NT2/D1 (cell line): ENCODE measurements around the gene RGPD3.
"Not testable (repeated sequence)": the region's sequence is repeated elsewhere in the genome, so short reads cannot be mapped to it uniquely, and the experiment has no call there.

ENCODE experiments used
- DNase-seq: peaks from one replicate; pipeline ENCODE4 v3.0.0-alpha.2; 2011; ENCODE audit warnings: low read depth, low spot score
- H3K27me3 ChIP-seq: 2 replicates; pipeline ENCODE4 v1.6.0; 2011; ENCODE audit warnings: mild to moderate bottlenecking; ENCODE audit not compliant: insufficient read length, insufficient read depth
- H3K36me3 ChIP-seq: 2 replicates; pipeline ENCODE4 v1.6.1; 2011; ENCODE audit warnings: mild to moderate bottlenecking, low read length, mixed read lengths; ENCODE audit not compliant: insufficient read depth, insufficient read length
- H3K4me1 ChIP-seq: 2 replicates; pipeline ENCODE4 v1.5.1; 2011; ENCODE audit not compliant: insufficient read depth, insufficient read length
- H3K4me3 ChIP-seq: 2 replicates; pipeline ENCODE4 v1.5.1; 2011; ENCODE audit warnings: low read depth; ENCODE audit not compliant: insufficient read length
- H3K9ac ChIP-seq: 2 replicates; pipeline ENCODE4 v1.6.0; 2011; ENCODE audit warnings: low read depth; ENCODE audit not compliant: insufficient read length
- H3K9me3 ChIP-seq: 2 replicates; pipeline ENCODE4 v1.5.1; 2011; ENCODE audit warnings: mild to moderate bottlenecking, low read length; ENCODE audit not compliant: insufficient read depth
- SUZ12 ChIP-seq: IDR thresholded peaks from 2 replicates; pipeline ENCODE4 v1.6.1; 2011; ENCODE audit not compliant: insufficient read length, insufficient read depth; ENCODE audit errors: extremely low read depth
- YY1 ChIP-seq: IDR thresholded peaks from 2 replicates; pipeline ENCODE4 v1.6.1; 2011; ENCODE audit not compliant: insufficient read length, insufficient read depth
- ZNF274 ChIP-seq: IDR thresholded peaks from 2 replicates; pipeline ENCODE4 v1.6.1; 2011; ENCODE audit warnings: mild to moderate bottlenecking, low read depth, low read length

RGPD3 gene

GRCh38 chr2:106468107-106468506 lies at the start of gene RGPD3:
Gene RGPD3 (minus strand): TSS chr2:106468413. CDS start chr2:106468288, 125 bp downstream.
- H3K36me3 ChIP-seq, H3K27me3 ChIP-seq, H3K4me3 ChIP-seq, H3K9ac ChIP-seq, H3K9me3 ChIP-seq, DNase-seq, H3K4me1 ChIP-seq: not testable (repeated sequence)

DNA sequence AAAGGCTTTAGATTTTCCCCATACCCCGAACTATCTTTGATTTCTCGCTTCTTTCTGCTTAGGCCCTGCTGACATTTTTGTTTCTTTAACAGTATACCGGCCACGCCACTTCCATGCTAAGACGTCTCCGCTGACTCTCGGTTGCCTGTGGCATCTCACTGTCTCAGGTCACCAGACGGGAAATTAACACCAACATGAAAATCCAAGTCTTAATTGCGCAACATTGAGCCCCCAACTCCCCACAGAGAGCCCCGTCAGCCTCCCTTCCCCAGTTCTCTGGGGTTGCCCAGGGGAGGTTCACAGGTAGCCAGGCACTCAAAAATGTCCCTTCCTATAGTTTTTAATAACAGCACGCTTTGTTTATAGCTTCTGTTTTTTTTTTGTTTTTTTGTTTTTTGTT lies 49.1 kb upstream of the RGPD3 start:
- no peak for DNase-seq
- H3K9ac ChIP-seq: no peak overlapping the region
- H3K36me3 ChIP-seq: no peaks in the 10 kb centered on the region
- no peak overlapping the region for H3K4me3 ChIP-seq
- no peaks in the 10 kb centered on the region for H3K4me1 ChIP-seq
- no peaks in the 10 kb centered on the region for H3K9me3 ChIP-seq
- no peaks in the 10 kb centered on the region for H3K27me3 ChIP-seq
- TF ChIP-seq YY1 (no peak), SUZ12 (no peak), ZNF274 (no peak)

DNA sequence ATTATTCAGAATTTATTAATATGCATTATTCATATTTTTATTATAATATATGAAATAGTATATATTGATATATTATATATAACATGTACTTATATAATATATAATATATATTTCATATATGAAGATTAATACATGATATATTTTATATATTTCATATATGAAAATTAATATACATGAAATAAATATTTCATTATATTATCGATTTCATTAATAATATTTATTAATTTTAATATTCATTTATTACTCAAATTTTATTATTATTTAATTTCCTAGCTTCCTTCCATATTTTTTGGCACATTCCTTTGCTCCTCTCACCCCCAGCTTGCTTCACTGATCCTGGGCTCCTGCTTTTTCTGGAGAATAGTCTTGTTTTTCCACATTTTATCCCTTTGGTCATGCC lies 48.7 kb upstream of the RGPD3 start:
- Histone ChIP-seq H3K9ac (no peak overlapping the region), H3K36me3 (no peaks in the 10 kb centered on the region), H3K27me3 (no peaks in the 10 kb centered on the region), H3K4me1 (no peaks in the 10 kb centered on the region), H3K9me3 (no peaks in the 10 kb centered on the region), H3K4me3 (no peak overlapping the region)
- no peak for DNase-seq
- TF ChIP-seq SUZ12: no peak
- TF ChIP-seq YY1: no peak

- no peaks in the 10 kb centered on the region for H3K27me3 ChIP-seq
- H3K4me3 ChIP-seq: no peak overlapping the region
- H3K4me1 ChIP-seq: no peaks in the 10 kb centered on the region
- DNase-seq: no peak
- no peaks in the 10 kb centered on the region for H3K9me3 ChIP-seq
- H3K9ac ChIP-seq: no peak overlapping the region
- no peaks in the 10 kb centered on the region for H3K36me3 ChIP-seq
- TF ChIP-seq ZNF274 (no peak), YY1 (no peak), SUZ12 (no peak)
Observed at GRCh38 chr2:106516436-106516835, 48.2 kb upstream of the RGPD3 start.

GRCh38 chr2:106514827-106515226 lies 46.6 kb upstream of the RGPD3 start:
- not testable (repeated sequence) for H3K4me1 ChIP-seq

GRCh38 chr2:106513391-106513790 lies 45.2 kb upstream of the RGPD3 start:
- H3K27me3 ChIP-seq, H3K4me3 ChIP-seq, H3K36me3 ChIP-seq, H3K4me1 ChIP-seq, H3K9me3 ChIP-seq, DNase-seq, H3K9ac ChIP-seq: not testable (repeated sequence)

More at GRCh38 chr2:106514827-106515226, 46.6 kb upstream of the RGPD3 start:
- not testable (repeated sequence) for DNase-seq, H3K4me3 ChIP-seq, H3K9ac ChIP-seq, H3K36me3 ChIP-seq, H3K27me3 ChIP-seq, H3K9me3 ChIP-seq

- H3K27me3 ChIP-seq, H3K9me3 ChIP-seq, H3K4me3 ChIP-seq, DNase-seq, H3K9ac ChIP-seq, H3K4me1 ChIP-seq, H3K36me3 ChIP-seq: not testable (repeated sequence)
Observed at GRCh38 chr2:106511934-106512333, 43.7 kb upstream of the RGPD3 start.

GRCh38 chr2:106511476-106511901 lies 43.3 kb upstream of the RGPD3 start:
- not testable (repeated sequence) for DNase-seq, H3K36me3 ChIP-seq

GRCh38 chr2:106510791-106511190 lies 42.6 kb upstream of the RGPD3 start:
- H3K4me3 ChIP-seq, H3K27me3 ChIP-seq, H3K36me3 ChIP-seq, H3K9ac ChIP-seq, DNase-seq, H3K9me3 ChIP-seq, H3K4me1 ChIP-seq: not testable (repeated sequence)

More at GRCh38 chr2:106511476-106511901, 43.3 kb upstream of the RGPD3 start:
- not testable (repeated sequence) for H3K4me3 ChIP-seq, H3K9ac ChIP-seq, H3K9me3 ChIP-seq, H3K4me1 ChIP-seq, H3K27me3 ChIP-seq

DNA sequence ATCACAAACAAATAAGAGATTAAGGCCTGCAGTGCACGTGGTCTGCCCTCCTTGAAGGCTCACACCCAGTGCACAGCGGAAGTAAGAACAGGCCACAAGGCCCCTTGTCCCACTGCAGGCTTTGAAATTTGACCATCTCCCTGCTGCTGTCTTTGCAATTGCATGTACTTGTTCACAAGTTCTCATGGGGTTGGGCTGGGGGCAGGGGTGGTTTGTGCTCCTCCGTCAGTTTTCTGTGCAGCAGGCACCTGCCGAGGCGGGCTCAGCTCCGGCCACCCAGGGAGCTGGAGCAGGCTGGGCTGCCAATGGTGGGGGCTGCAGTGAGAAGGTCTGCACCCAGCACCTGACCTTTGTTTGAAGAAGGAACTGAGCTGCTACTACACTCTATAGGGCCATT lies 41.2 kb upstream of the RGPD3 start:
- H3K9me3 ChIP-seq, DNase-seq, H3K9ac ChIP-seq: not testable (repeated sequence)

GRCh38 chr2:106508660-106509373 lies 40.6 kb upstream of the RGPD3 start:
- not testable (repeated sequence) for H3K27me3 ChIP-seq, H3K4me1 ChIP-seq, H3K9ac ChIP-seq, DNase-seq, H3K36me3 ChIP-seq, H3K9me3 ChIP-seq, H3K4me3 ChIP-seq

More for the DNA sequence above, 41.2 kb upstream of the RGPD3 start:
- not testable (repeated sequence) for H3K36me3 ChIP-seq, H3K4me3 ChIP-seq, H3K27me3 ChIP-seq, H3K4me1 ChIP-seq
